ES-I3 (cell line): Measurements from ENCODE around the gene MEAF6.
A peak's percentile ranks its signal among the peaks of the same experiment; 100 is the strongest.

Experiments used
- H3K36me3 ChIP-seq: 2 replicates; pipeline ENCODE4 v1.6.1; 2013; ENCODE audit warnings: mild to moderate bottlenecking, low read length, control low read depth, moderate library complexity; ENCODE audit not compliant: insufficient read depth
- H3K4me1 ChIP-seq: 2 replicates; pipeline ENCODE4 v1.6.1; 2013; ENCODE audit warnings: mild to moderate bottlenecking, control low read depth, low read length; ENCODE audit not compliant: insufficient read depth
- H3K9ac ChIP-seq: 2 replicates; pipeline ENCODE4 v1.6.1; 2013; ENCODE audit warnings: low read depth, mild to moderate bottlenecking, low read length, moderate library complexity
- H3K9me3 ChIP-seq: 2 replicates; pipeline ENCODE4 v1.6.1; 2013; ENCODE audit warnings: mild to moderate bottlenecking, low read length, moderate library complexity; ENCODE audit not compliant: control insufficient read depth, insufficient read depth

MEAF6 gene

GRCh38 chr1:37464443-37464842 is 50.1 kb downstream of the MEAF6 start:
- Histone ChIP-seq H3K9me3 (no peaks in the 10 kb centered on the region), H3K36me3 (no peaks in the 10 kb centered on the region), H3K9ac (no peak overlapping the region), H3K4me1 (no peaks in the 10 kb centered on the region)

GRCh38 chr1:37461698-37462436 is 52.7 kb downstream of the MEAF6 start:
- Histone ChIP-seq H3K36me3 (no peaks in the 10 kb centered on the region), H3K9me3 (no peaks in the 10 kb centered on the region), H3K4me1 (no peaks in the 10 kb centered on the region), H3K9ac (no peak overlapping the region)

GRCh38 chr1:37458551-37458950 is 56.0 kb downstream of the MEAF6 start:
- no peaks in the 10 kb centered on the region for H3K9me3 ChIP-seq
- 0 out of 2 replicates have a peak, but pooled peaks cover 4% of the 10 kb centered on the region for H3K4me1 ChIP-seq
- H3K36me3 ChIP-seq, result no peaks in the 10 kb centered on the region
- no peak overlapping the region for H3K9ac ChIP-seq

GRCh38 chr1:37456614-37457013 is 58.0 kb downstream of the MEAF6 start:
- no peaks in the 10 kb centered on the region for H3K9me3 ChIP-seq
- no peak overlapping the region for H3K9ac ChIP-seq
- no peaks in the 10 kb centered on the region for H3K36me3 ChIP-seq

GRCh38 chr1:37455516-37455915 is 59.0 kb downstream of the MEAF6 start:
- Histone ChIP-seq H3K9me3 (no peaks in the 10 kb centered on the region), H3K9ac (no peak overlapping the region), H3K36me3 (no peaks in the 10 kb centered on the region), H3K4me1 (peaks cover 14% of the 10 kb centered on the region)

More at GRCh38 chr1:37456614-37457013, 58.0 kb downstream of the MEAF6 start:
- 0 out of 2 replicates have a peak, but pooled peaks cover 10% of the 10 kb centered on the region for H3K4me1 ChIP-seq

- Histone ChIP-seq H3K36me3 (no peaks in the 10 kb centered on the region), H3K4me1 (peaks cover 26% of the 10 kb centered on the region), H3K9me3 (no peaks in the 10 kb centered on the region), H3K9ac (no peak overlapping the region)
Measured at GRCh38 chr1:37453647-37454046, 60.9 kb downstream of the MEAF6 start.

- H3K36me3 ChIP-seq, result no peaks in the 10 kb centered on the region
- H3K9ac ChIP-seq, result peak overlapping the region; percentile 33; the same call in 1 of the 2 replicates
- H3K4me1 ChIP-seq, result peaks cover 32% of the 10 kb centered on the region
- no peaks in the 10 kb centered on the region for H3K9me3 ChIP-seq
Measured at GRCh38 chr1:37452416-37452815, 62.1 kb downstream of the MEAF6 start.

- Histone ChIP-seq H3K36me3 (no peaks in the 10 kb centered on the region), H3K9ac (no peak overlapping the region; the same call in 1 of the 2 replicates), H3K4me1 (peaks cover 28% of the 10 kb centered on the region), H3K9me3 (no peaks in the 10 kb centered on the region)
Measured at GRCh38 chr1:37449936-37450335, 64.6 kb downstream of the MEAF6 start.

- Histone ChIP-seq H3K36me3 (no peaks in the 10 kb centered on the region), H3K9me3 (no peaks in the 10 kb centered on the region), H3K4me1 (peaks cover 27% of the 10 kb centered on the region), H3K9ac (peak overlapping the region; percentile 35; the same call in 1 of the 2 replicates)
Measured at GRCh38 chr1:37448691-37449417, 65.7 kb downstream of the MEAF6 start.

GRCh38 chr1:37448185-37448584 is 66.4 kb downstream of the MEAF6 start:
- Histone ChIP-seq H3K4me1 (peaks cover 27% of the 10 kb centered on the region), H3K9me3 (no peaks in the 10 kb centered on the region), H3K9ac (peak overlapping the region; percentile 35), H3K36me3 (no peaks in the 10 kb centered on the region)

GRCh38 chr1:37446874-37447273 is 67.7 kb downstream of the MEAF6 start:
- Histone ChIP-seq H3K9ac (no peak overlapping the region), H3K36me3 (no peaks in the 10 kb centered on the region), H3K9me3 (no peaks in the 10 kb centered on the region), H3K4me1 (peaks cover 21% of the 10 kb centered on the region)

GRCh38 chr1:37442644-37443043 is 71.9 kb downstream of the MEAF6 start:
- Histone ChIP-seq H3K36me3 (no peaks in the 10 kb centered on the region), H3K4me1 (peaks cover 3% of the 10 kb centered on the region; the same call in 1 of the 2 replicates), H3K9me3 (no peaks in the 10 kb centered on the region), H3K9ac (no peak overlapping the region)
